Neural cell (in vitro differentiated cells): Measurements from ENCODE around the gene TSPAN4. TPM values are rescaled to one million over a fixed set of nuclear protein-coding genes. Genes with fewer than 3 reads are reported as not detected.

Source experiments
- H2AFZ ChIP-seq: fragments of 200-600, 300-800 bp; sonication (generic), shearing (Covaris generic); 2 replicates; pipeline ENCODE4 v1.6.0; 2014; ENCODE audit warnings: low read depth, mild to moderate bottlenecking, antibody characterized with exemption, low read length, moderate library complexity
- H3F3A ChIP-seq: fragments of 200-600 bp; shearing (Covaris generic); 2 replicates; pipeline ENCODE4 v1.6.1; 2016; ENCODE audit warnings: mild to moderate bottlenecking, moderate library complexity, mixed read lengths, antibody characterized with exemption, low read length; ENCODE audit not compliant: insufficient read depth, poor library complexity, severe bottlenecking
- H3K27ac ChIP-seq: fragments of 200-600, 300-800 bp; sonication (generic), shearing (Covaris generic); 2 replicates; pipeline ENCODE4 v1.5.1; 2014; ENCODE audit warnings: mild to moderate bottlenecking, low read length, moderate library complexity
- H3K27me3 ChIP-seq: fragments of 300-800, 200-600 bp; sonication (generic), shearing (Covaris generic); 2 replicates; pipeline ENCODE4 v1.6.0; 2014; ENCODE audit warnings: mild to moderate bottlenecking, low read depth, low read length, moderate library complexity; ENCODE audit not compliant: insufficient read depth
- H3K36me3 ChIP-seq: fragments of 300-800, 200-600 bp; sonication (generic), shearing (Covaris generic); 2 replicates; pipeline ENCODE4 v1.5.1; 2014; ENCODE audit warnings: mild to moderate bottlenecking, antibody characterized with exemption, low read length, moderate library complexity; ENCODE audit not compliant: insufficient read depth
- H3K4me2 ChIP-seq: fragments of 300-800, 200-600 bp; sonication (generic), shearing (Covaris generic); 2 replicates; pipeline ENCODE4 v1.6.0; 2014; ENCODE audit warnings: mild to moderate bottlenecking, low read length
- H3K4me3 ChIP-seq: fragments of 300-800, 200-600 bp; sonication (generic), shearing (Covaris generic); 2 replicates; pipeline ENCODE4 v1.5.1; 2014; ENCODE audit warnings: mild to moderate bottlenecking, low read length, moderate library complexity
- H3K79me2 ChIP-seq: fragments of 200-600 bp; shearing (Covaris generic); replicated peaks from 2 replicates; pipeline ENCODE4 v1.6.0; 2014; ENCODE audit warnings: mild to moderate bottlenecking, low read length, moderate library complexity; ENCODE audit not compliant: insufficient read depth
- H3K9ac ChIP-seq: fragments of 300-800, 200-600 bp; sonication (generic), shearing (Covaris generic); 2 replicates; pipeline ENCODE4 v1.6.1; 2016; ENCODE audit warnings: mild to moderate bottlenecking, low read length, mixed read lengths
- H3K9me2 ChIP-seq: fragments of 200-600 bp; shearing (Covaris generic); 2 replicates; pipeline ENCODE4 v1.6.1; 2016; ENCODE audit warnings: mild to moderate bottlenecking, low read length, mixed read lengths; ENCODE audit not compliant: insufficient read depth
- H3K9me3 ChIP-seq: fragments of 200-600, 300-800 bp; sonication (generic), shearing (Covaris generic); 2 replicates; pipeline ENCODE4 v1.6.1; 2016; ENCODE audit warnings: mild to moderate bottlenecking, mixed run types, low read length, moderate library complexity, mixed read lengths
- H4K20me1 ChIP-seq: fragments of 200-600 bp; shearing (Covaris generic); 2 replicates; pipeline ENCODE4 v1.6.1; 2016; ENCODE audit warnings: mild to moderate bottlenecking, mixed run types; ENCODE audit not compliant: insufficient read depth
- CTCF ChIP-seq: fragments of 450-650 bp; IDR thresholded peaks from 2 replicates; pipeline ENCODE4 v1.5.1; 2014; ENCODE audit warnings: antibody characterized with exemption, mild to moderate bottlenecking, moderate library complexity; ENCODE audit not compliant: poor library complexity, severe bottlenecking
- EP300 ChIP-seq: fragments of 450-650 bp; conservative IDR thresholded peaks from 2 replicates; pipeline ENCODE4 v1.6.1; 2014; ENCODE audit warnings: antibody characterized with exemption, mild to moderate bottlenecking, moderate library complexity; ENCODE audit not compliant: poor library complexity, severe bottlenecking
- EZH2 ChIP-seq: fragments of 200-600, 300-800 bp; shearing (Covaris generic), sonication (generic); IDR thresholded peaks from 2 replicates; pipeline ENCODE4 v1.6.1; 2014; ENCODE audit warnings: antibody characterized with exemption, low read length, borderline replicate concordance, mild to moderate bottlenecking; ENCODE audit not compliant: insufficient read depth, poor library complexity, severe bottlenecking
- MXI1 ChIP-seq: fragments of 450-650 bp; conservative IDR thresholded peaks from 2 replicates; pipeline ENCODE4 v1.6.1; 2014; ENCODE audit warnings: antibody characterized with exemption, mild to moderate bottlenecking; ENCODE audit not compliant: poor library complexity, severe bottlenecking
- POLR2AphosphoS5 ChIP-seq: IDR thresholded peaks from 2 replicates; pipeline ENCODE4 v1.6.1; 2012
- RAD21 ChIP-seq: fragments of 450-650 bp; conservative IDR thresholded peaks from 2 replicates; pipeline ENCODE4 v1.6.1; 2014; ENCODE audit warnings: antibody characterized with exemption, mild to moderate bottlenecking, moderate library complexity
- REST ChIP-seq: IDR thresholded peaks from 2 replicates; pipeline ENCODE4 v1.6.1; 2012; ENCODE audit warnings: borderline replicate concordance
- SMC3 ChIP-seq: fragments of 450-650 bp; conservative IDR thresholded peaks from 2 replicates; pipeline ENCODE4 v1.6.1; 2014; ENCODE audit warnings: antibody characterized with exemption, mild to moderate bottlenecking, moderate library complexity; ENCODE audit not compliant: poor library complexity
- TAF1 ChIP-seq: IDR thresholded peaks from 2 replicates; pipeline ENCODE4 v1.6.1; 2012; ENCODE audit warnings: low read depth
- polyA plus RNA-seq: library from polyadenylated mRNA; depleted of rRNA; stranded (reverse); fragments of >200 nt; gene quantifications from 2 replicates; pipeline ENCODE4 v1.2.3, GENCODE V29; 2014

Gene TSPAN4
- polyA plus RNA-seq, 1 donor from 2014 or later = 68.1 TPM

- no peak overlapping the region for H3K4me3 ChIP-seq
- H3K9me3 ChIP-seq = no peaks in the 10 kb centered on the region
- H3F3A ChIP-seq = no peaks in the 10 kb centered on the region
- H3K9ac ChIP-seq = no peak overlapping the region
- TF ChIP-seq EP300 = no peak
- TF ChIP-seq SMC3 = no peak
- TF ChIP-seq MXI1 = no peak
- TF ChIP-seq REST = no peak
- no peak for TF ChIP-seq POLR2AphosphoS5
- no peak for TF ChIP-seq EZH2
- TF ChIP-seq RAD21 = no peak
- TF ChIP-seq TAF1 = no peak
- H3K79me2 ChIP-seq = no peaks in the 10 kb centered on the region
- H2AFZ ChIP-seq = no peak overlapping the region
- H3K4me2 ChIP-seq = no peak overlapping the region
- H3K27me3 ChIP-seq = peaks cover 40% of the 10 kb centered on the region
- H4K20me1 ChIP-seq = no peaks in the 10 kb centered on the region
- no peaks in the 10 kb centered on the region for H3K36me3 ChIP-seq
- H3K27ac ChIP-seq = no peak overlapping the region
- no peaks in the 10 kb centered on the region for H3K9me2 ChIP-seq
These were observed 16.4 kb upstream of the TSPAN4 start for GRCh38 chr11:826227-826621.

- Histone ChIP-seq H3K4me2 (no peak overlapping the region), H3K27ac (no peak overlapping the region), H3F3A (no peaks in the 10 kb centered on the region), H3K9me2 (no peaks in the 10 kb centered on the region), H3K36me3 (no peaks in the 10 kb centered on the region), H4K20me1 (no peaks in the 10 kb centered on the region), H3K27me3 (peaks cover 42% of the 10 kb centered on the region), H3K4me3 (peak overlapping the region; percentile 48), H2AFZ (no peak overlapping the region), H3K9ac (no peak overlapping the region), H3K79me2 (no peaks in the 10 kb centered on the region), H3K9me3 (no peaks in the 10 kb centered on the region)
- TF ChIP-seq POLR2AphosphoS5 = no peak
- TF ChIP-seq RAD21 = no peak
- no peak for TF ChIP-seq SMC3
- TF ChIP-seq CTCF = no peak
- TF ChIP-seq EZH2 = no peak
- no peak for TF ChIP-seq MXI1
- no peak for TF ChIP-seq TAF1
These were observed 15.9 kb upstream of the TSPAN4 start for GRCh38 chr11:826836-827145.
